A375 (cell line): ENCODE data around the gene BOLA3. TPM values are rescaled to one million over a fixed set of nuclear protein-coding genes. Genes with fewer than 3 reads are reported as not detected.

Experiments used
- total RNA-seq: library from RNA; depleted of rRNA; stranded (reverse); fragments of >200 nt; shearing (Covaris generic); gene quantifications from 2 replicates; pipeline ENCODE4 v1.2.3, GENCODE V29; 2014; rRNA removed

The BOLA3 gene
- 83.3 and 90.3 TPM in 2 replicates for total RNA-seq

DNA sequence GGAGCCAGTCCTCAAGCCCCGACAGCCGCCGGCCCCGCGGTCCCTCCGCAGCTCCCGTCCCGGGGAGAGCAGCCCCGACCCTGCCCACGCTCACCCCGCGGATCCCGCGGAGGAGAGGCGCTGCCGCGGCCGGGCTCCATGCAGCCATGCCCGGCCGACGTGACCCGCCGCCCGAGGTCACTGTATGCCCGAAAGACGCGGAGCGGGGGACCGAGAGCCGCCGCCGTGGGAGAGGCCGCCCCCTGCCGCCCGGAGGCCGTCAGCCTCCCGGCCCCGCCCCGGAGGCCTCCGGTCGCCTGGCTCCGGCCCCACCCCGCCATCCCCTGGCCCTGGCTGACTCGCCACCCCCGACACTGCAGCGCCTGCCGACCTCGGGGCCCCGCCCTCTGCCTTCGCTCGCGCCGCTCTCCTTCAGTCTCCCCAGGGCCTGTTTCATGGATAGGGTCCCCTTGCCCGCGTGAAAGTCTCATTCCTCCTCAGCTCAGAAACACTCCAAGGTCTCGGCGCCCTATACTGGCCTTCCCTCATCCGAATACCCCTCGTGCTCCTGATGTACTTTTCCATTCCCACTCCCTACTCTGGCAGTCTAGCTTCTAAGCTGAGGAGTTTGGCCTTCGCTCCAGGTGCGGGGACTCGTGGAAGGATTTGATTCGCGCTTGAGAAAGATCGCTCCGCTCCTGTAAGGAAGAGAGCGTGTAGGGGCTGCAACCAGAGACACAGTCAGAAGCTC lies at the start of gene BOLA3:
Gene BOLA3, minus strand, starts transcription at position 186 of the 730 bp plus-strand sequence. Its CDS starts 38 bp downstream, at position 148.

DNA sequence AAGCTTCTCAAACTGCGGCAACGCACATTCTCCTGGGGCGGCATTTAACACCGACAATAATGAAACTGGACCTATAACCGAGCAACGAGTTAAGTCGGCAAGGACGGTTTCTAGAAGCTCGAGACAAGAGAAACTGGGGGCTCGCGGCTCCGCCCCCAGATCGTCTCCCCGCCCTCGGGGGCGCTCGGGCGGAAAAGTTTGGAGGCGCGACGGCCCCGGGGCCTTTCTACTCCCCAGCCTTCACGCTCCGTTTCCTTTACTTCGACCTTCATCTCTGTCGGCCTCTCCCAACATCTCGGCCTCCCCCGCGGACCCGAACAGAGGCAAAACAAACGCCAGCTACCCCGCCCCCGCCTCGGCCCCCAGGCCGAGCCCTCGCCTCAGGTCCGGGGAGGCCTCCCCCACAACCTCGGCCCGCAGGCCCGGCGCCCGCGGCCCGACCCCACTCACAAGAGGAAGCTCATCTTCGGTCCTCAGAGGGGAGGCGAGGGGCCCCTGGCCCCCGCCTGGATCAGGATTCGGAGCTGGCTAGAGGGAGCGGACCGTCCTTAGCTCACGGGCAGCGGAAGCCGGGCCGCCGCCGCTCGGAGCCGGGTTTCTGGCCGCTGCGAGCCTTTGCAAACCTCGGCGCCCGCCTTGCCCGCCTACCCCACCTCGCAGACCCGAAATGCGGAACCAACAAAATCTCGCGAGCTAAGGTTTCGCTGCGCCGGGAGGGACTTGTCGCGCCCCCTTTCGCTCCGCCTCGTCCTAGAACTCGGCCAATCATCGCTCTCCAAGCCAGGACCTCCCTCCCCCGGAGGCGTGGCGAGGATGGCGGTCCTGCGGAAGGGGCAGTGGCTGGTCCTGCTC lies 30.7 kb upstream of the BOLA3 start, which contains the start of gene MOB1A:
Gene MOB1A, minus strand, starts transcription at position 669 of the 852 bp plus-strand sequence. Its CDS starts 205 bp downstream, at position 464.

Other genes with a start within 250 kb of the BOLA3 start
- 62.6 and 63.8 TPM in 2 replicates for gene DGUOK, start 221.0 kb downstream of the BOLA3 start, total RNA-seq
- gene TET3, start 163.0 kb downstream of the BOLA3 start, total RNA-seq, result 9.0 and 10.4 TPM in 2 replicates
- gene MOB1A, start 31.0 kb upstream of the BOLA3 start, total RNA-seq, result 40.7 and 42.8 TPM in 2 replicates
- 443 and 475 TPM in 2 replicates for gene MTHFD2, start 50.7 kb upstream of the BOLA3 start, total RNA-seq
- gene SLC4A5, start 195.5 kb upstream of the BOLA3 start, total RNA-seq, result 0.16 TPM in 1 of 2 replicates, not detected in the other
- gene DCTN1, start 232.4 kb upstream of the BOLA3 start, total RNA-seq, result 78.8 and 83.3 TPM in 2 replicates